CD4-positive, alpha-beta memory T cell (primary cell): ENCODE data around the gene WNT2B. TPM values are rescaled to one million over a fixed set of nuclear protein-coding genes. Genes with fewer than 3 reads are reported as not detected.

Experiments used
- CTCF ChIA-PET: fragments of 350-600 bp; sonication (Branson Sonifier 250); formaldehyde crosslinking; loops from one replicate; lab custom pipeline; 2021; ENCODE audit warnings: inconsistent platforms; ENCODE audit not compliant: partially characterized antibody; lab: Charles Lee
- POLR2A ChIA-PET: fragments of 350-600 bp; sonication (Branson Sonifier 250); formaldehyde crosslinking; loops from one replicate; lab custom pipeline; 2021; ENCODE audit not compliant: partially characterized antibody; lab: Charles Lee
- DNase-seq, 5 donors: peaks; one replicate each; pipeline versions ENCODE4 v3.0.0 to v3.0.0-alpha.2; 2020 to 2022; ENCODE audit warnings: mixed read lengths in 1 of 5
- H3K27ac ChIP-seq: one replicate; pipeline ENCODE4 v1.7.0; 2013; ENCODE audit warnings: low read depth, low read length
- H3K27me3 ChIP-seq: 2 replicates; pipeline ENCODE4 v1.7.0; 2013; ENCODE audit warnings: mild to moderate bottlenecking, low read length, moderate library complexity; ENCODE audit not compliant: insufficient read depth
- H3K36me3 ChIP-seq: 2 replicates; pipeline ENCODE4 v1.7.0; 2013; ENCODE audit warnings: mild to moderate bottlenecking, low read length, moderate library complexity; ENCODE audit not compliant: insufficient read depth
- H3K4me1 ChIP-seq: 2 replicates; pipeline ENCODE4 v1.7.0; 2013; ENCODE audit warnings: mild to moderate bottlenecking, low read length, moderate library complexity; ENCODE audit not compliant: insufficient read depth
- H3K4me3 ChIP-seq, 2 donors: one replicate each; pipeline ENCODE4 v1.7.0; 2013; ENCODE audit warnings: low read length in 2 of 2, mild to moderate bottlenecking in 1 of 2
- H3K9me3 ChIP-seq, 2 donors: one replicate each; pipeline ENCODE4 v1.7.0; 2013; ENCODE audit warnings: low read length in 2 of 2, control low read depth in 1 of 2; ENCODE audit not compliant: control insufficient read depth in 1 of 2
- H3K27ac Mint-ChIP-seq, 7 donors: one replicate each; pipeline ENCODE4 v1.8.0; 2020 to 2021; ENCODE audit warnings: mixed read lengths in 7 of 7, mild to moderate bottlenecking in 6 of 7, inconsistent platforms in 3 of 7, moderate library complexity in 3 of 7
- H3K27me3 Mint-ChIP-seq, 2 donors: one replicate each; pipeline ENCODE4 v1.8.0; 2020 to 2021; ENCODE audit warnings: mixed read lengths in 2 of 2
- H3K36me3 Mint-ChIP-seq, 2 donors: one replicate each; pipeline ENCODE4 v1.8.0; 2020 to 2021; ENCODE audit warnings: mixed read lengths in 2 of 2, inconsistent platforms in 1 of 2, mild to moderate bottlenecking in 1 of 2
- H3K4me1 Mint-ChIP-seq, 4 donors: one replicate each; pipeline ENCODE4 v1.8.0; 2020 to 2021; ENCODE audit warnings: mixed read lengths in 4 of 4, mild to moderate bottlenecking in 1 of 4
- H3K4me3 Mint-ChIP-seq, 8 donors: one replicate each; pipeline ENCODE4 v1.8.0; 2020 to 2021; ENCODE audit warnings: mixed read lengths in 8 of 8, mild to moderate bottlenecking in 7 of 8, moderate library complexity in 6 of 8, inconsistent platforms in 3 of 8
- H3K9me3 Mint-ChIP-seq, 8 donors: one replicate each; pipeline ENCODE4 v1.8.0; 2020 to 2021; ENCODE audit warnings: mixed read lengths in 8 of 8, mild to moderate bottlenecking in 5 of 8, inconsistent platforms in 3 of 8, moderate library complexity in 1 of 8
- intact Hi-C: fragments of 100-400 bp; cut with micrococcal nuclease; formaldehyde crosslinking; loops from one replicate; pipeline ENCODE4 v1.15.1; 2023
- polyA plus RNA-seq, 2 donors: library from polyadenylated mRNA; unstranded; fragments of 300-500 nt; fragmentation: Illumina TruSeq; gene quantifications; one replicate each; pipeline ENCODE4 v1.2.3, GENCODE V29; 2021
- total RNA-seq, 2 experiments: library from RNA; stranded (reverse); gene quantifications; one replicate each; pipeline ENCODE4 v1.2.3, GENCODE V29; 2021

Gene WNT2B
- total and polyA plus RNA-seq, 4 experiments from 2014 or later = 0.21 to 0.91 (median 0.46) TPM

DNA sequence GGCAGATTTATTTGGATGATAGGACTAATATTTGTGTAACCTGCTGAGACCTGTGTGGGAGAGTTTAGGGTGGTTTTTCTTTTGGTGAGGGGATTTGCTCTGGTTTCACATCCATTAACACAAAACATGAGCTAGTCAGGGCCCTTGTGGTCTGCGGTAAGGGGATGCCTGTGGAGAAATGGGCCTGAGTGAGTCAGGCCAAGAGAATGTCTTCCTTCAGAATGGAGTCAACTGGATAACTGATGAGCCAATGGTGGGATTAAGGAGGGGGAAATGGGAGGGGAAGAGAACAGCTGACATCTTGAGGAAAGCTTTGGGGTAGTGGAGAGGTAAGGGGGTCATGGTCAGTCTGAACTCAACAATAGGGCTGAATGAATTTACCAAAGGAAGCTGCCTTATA lies 13.9 kb downstream of the WNT2B start:
- no peak overlapping the region for H3K27ac Mint-ChIP-seq
- H3K27me3 Mint-ChIP-seq = no peaks in the 10 kb centered on the region
- H3K27me3 ChIP-seq = no peaks in the 10 kb centered on the region
- no peaks in the 10 kb centered on the region for H3K4me1 ChIP-seq
- ChIA-PET POLR2A (no interaction called here), CTCF (interaction anchor here (0.8 kb wide), 1 partner anchor 21 kb away, joined by 3 read pairs; no protein-coding TSS in a partner anchor)
- H3K27ac ChIP-seq = no peak overlapping the region
- peaks cover 14 to 19% of the 10 kb centered on the region in 2 donors for H3K36me3 Mint-ChIP-seq
- no peak overlapping the region for H3K4me3 ChIP-seq
- DNase-seq = no peak
- no peaks in the 10 kb centered on the region for H3K4me1 Mint-ChIP-seq
- intact Hi-C loops = no loop called here
- no peaks in the 10 kb centered on the region for H3K9me3 ChIP-seq
- no peak overlapping the region for H3K4me3 Mint-ChIP-seq
- no peaks in the 10 kb centered on the region for H3K9me3 Mint-ChIP-seq
- H3K36me3 ChIP-seq = no peaks in the 10 kb centered on the region

DNA sequence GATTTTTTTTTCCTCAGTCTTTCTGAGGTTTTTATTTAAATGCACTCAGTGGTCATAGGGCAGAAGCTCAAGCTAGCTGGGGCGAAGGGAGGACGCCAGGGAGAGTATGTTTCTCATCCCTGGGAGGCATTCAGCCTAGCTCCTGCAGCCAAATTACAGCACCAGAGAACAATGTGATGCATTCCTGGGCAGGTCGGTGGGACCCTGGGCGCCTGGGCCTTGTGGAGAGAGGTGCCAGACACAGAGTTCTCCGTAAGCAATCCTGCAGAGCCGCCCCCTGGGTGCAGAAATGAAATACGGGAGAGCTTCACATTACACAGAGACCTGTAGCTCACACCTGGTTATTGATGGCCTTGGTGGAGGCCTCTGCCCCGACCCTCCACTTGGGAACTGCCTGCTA lies 15.5 kb downstream of the WNT2B start:
- POLR2A ChIA-PET = no interaction called here
- Mint-ChIP-seq H3K36me3 (peaks cover 21 to 26% of the 10 kb centered on the region in 2 donors), H3K27ac (no peak overlapping the region), H3K4me3 (no peak overlapping the region), H3K27me3 (no peaks in the 10 kb centered on the region), H3K9me3 (no peaks in the 10 kb centered on the region), H3K4me1 (no peaks in the 10 kb centered on the region)
- no peak for DNase-seq
- Histone ChIP-seq H3K9me3 (no peaks in the 10 kb centered on the region), H3K27me3 (no peaks in the 10 kb centered on the region), H3K27ac (no peak overlapping the region), H3K4me3 (no peak overlapping the region), H3K4me1 (no peaks in the 10 kb centered on the region), H3K36me3 (no peaks in the 10 kb centered on the region)
- CTCF ChIA-PET = no interaction called here
- intact Hi-C loops = no loop called here

DNA sequence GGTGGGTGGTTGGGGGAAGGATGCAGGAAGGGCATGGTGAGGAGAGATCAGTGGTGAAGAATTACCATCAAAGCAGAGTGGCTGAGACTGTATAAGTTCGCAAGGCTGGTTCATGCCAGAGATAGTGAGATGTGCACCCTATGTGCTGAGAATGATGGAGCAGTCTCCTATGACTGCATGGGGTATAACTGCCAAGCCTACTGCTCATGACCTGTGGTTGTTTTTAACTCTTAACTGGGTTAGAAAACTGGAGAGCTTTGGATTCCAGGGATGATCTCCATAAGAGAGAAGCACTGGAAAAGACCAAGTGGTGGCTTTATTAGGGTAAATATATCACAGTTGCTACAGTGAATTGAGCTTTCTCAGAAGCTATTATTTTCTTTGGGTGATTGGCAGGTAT lies 16.2 kb downstream of the WNT2B start:
- no peak for DNase-seq
- ChIA-PET POLR2A (no interaction called here), CTCF (no interaction called here)
- Mint-ChIP-seq H3K4me1 (no peaks in the 10 kb centered on the region), H3K27ac (peak overlapping the region in 1 of 7 donors; percentile 3), H3K27me3 (no peaks in the 10 kb centered on the region), H3K36me3 (peaks cover 21 to 26% of the 10 kb centered on the region in 2 donors), H3K9me3 (no peaks in the 10 kb centered on the region), H3K4me3 (no peak overlapping the region)
- no peak overlapping the region for H3K27ac ChIP-seq
- intact Hi-C loops = no loop called here
- H3K4me1 ChIP-seq = no peaks in the 10 kb centered on the region
- H3K9me3 ChIP-seq = no peaks in the 10 kb centered on the region
- H3K36me3 ChIP-seq = no peaks in the 10 kb centered on the region
- H3K4me3 ChIP-seq = no peak overlapping the region
- no peaks in the 10 kb centered on the region for H3K27me3 ChIP-seq

DNA sequence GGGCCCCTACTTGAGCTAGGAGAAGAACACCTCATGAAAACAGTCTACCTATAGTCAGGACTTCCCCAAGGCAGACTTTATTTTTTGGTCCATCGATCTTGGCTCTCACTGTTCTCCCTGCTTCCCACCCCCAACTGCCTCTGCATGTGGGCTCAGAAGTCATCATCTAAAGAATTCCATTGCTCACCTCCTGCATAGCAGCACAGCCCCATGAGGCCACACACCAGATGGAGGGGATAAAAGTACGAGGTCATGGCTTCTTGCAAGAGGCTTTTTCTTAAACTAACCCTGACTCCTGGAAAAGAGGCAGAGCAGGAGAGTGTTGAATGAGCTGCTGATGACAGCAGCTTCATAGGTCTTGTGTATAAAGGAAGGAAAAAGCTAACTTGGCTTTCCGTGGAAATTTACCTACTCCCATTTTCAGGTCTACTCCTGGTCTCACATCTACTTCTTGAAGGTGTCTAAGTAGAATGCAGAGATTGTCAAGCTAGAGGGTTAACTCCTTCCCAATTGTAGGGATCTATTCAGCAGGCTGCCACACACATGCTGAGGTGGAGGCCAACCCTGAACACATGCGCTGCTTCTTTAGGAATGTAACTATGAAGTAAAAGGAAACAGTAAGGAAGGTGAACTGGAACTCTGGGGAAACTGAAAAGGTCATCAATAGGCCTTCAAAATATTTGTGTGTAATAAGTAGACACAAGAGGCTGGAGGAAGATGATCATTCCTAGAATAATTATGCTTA lies 18.7 kb downstream of the WNT2B start:
- no peaks in the 10 kb centered on the region for H3K9me3 Mint-ChIP-seq
- H3K27ac Mint-ChIP-seq = no peak overlapping the region
- Histone ChIP-seq H3K36me3 (no peaks in the 10 kb centered on the region), H3K9me3 (no peaks in the 10 kb centered on the region), H3K27ac (no peak overlapping the region), H3K4me1 (no peaks in the 10 kb centered on the region), H3K4me3 (no peak overlapping the region), H3K27me3 (no peaks in the 10 kb centered on the region)
- H3K4me1 Mint-ChIP-seq = no peaks in the 10 kb centered on the region
- intact Hi-C loops = no loop called here
- no peaks in the 10 kb centered on the region for H3K27me3 Mint-ChIP-seq
- no peak overlapping the region for H3K4me3 Mint-ChIP-seq
- POLR2A ChIA-PET = no interaction called here
- peaks cover 23 to 26% of the 10 kb centered on the region in 2 donors for H3K36me3 Mint-ChIP-seq
- CTCF ChIA-PET = interaction anchor here (1.1 kb wide), 1 partner anchor 26 kb away, joined by 3 read pairs; no protein-coding TSS in a partner anchor
- no peak for DNase-seq

DNA sequence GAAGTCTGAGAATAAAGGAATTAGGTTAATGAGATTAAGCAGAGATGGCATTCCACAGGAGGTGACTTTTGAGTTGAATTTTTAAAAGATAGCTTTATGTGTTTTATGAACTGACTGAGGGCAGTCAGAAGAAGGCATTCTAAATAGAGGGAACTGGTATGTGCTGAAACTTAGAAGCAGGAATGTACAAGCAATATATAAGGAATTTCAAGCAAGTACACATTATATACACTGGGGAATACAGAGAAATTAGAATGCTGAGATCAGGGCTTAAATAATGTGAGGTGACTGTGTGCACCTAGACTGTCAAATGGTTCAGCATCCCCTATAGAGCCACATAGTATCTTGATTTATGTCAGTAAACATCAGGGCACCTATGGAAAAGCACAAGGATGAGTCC lies 19.3 kb downstream of the WNT2B start:
- Mint-ChIP-seq H3K27ac (no peak overlapping the region), H3K4me1 (no peaks in the 10 kb centered on the region), H3K4me3 (no peak overlapping the region), H3K27me3 (no peaks in the 10 kb centered on the region), H3K36me3 (peaks cover 23 to 26% of the 10 kb centered on the region in 2 donors), H3K9me3 (no peaks in the 10 kb centered on the region)
- ChIA-PET POLR2A (no interaction called here), CTCF (interaction anchor here (1.1 kb wide), 1 partner anchor 27 kb away, joined by 3 read pairs; no protein-coding TSS in a partner anchor)
- intact Hi-C loops = no loop called here
- no peaks in the 10 kb centered on the region for H3K9me3 ChIP-seq
- H3K36me3 ChIP-seq = no peaks in the 10 kb centered on the region
- DNase-seq = no peak
- H3K27ac ChIP-seq = no peak overlapping the region
- no peaks in the 10 kb centered on the region for H3K4me1 ChIP-seq
- H3K4me3 ChIP-seq = no peak overlapping the region
- H3K27me3 ChIP-seq = no peaks in the 10 kb centered on the region

DNA sequence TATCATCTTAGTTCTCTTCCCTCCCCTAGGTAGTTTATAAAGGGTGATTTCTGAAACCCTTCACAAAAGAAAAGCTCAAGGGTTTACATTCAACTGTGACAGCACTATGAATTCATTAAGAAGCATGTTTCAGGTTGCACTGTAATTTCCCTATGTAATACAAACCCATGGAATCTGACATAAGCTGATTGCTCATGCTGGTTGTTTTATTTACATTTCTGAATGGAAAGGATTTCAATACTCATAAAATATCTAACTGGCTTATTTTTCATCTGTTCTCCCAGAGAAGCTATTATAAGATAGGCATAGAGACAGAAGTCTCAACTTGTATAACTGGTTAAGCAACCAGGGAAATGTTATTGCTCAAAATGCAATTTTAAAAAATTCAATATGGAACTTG lies 20.5 kb downstream of the WNT2B start:
- Mint-ChIP-seq H3K4me1 (no peaks in the 10 kb centered on the region), H3K9me3 (no peaks in the 10 kb centered on the region), H3K36me3 (peaks cover 29 to 33% of the 10 kb centered on the region in 2 donors), H3K27me3 (no peaks in the 10 kb centered on the region), H3K27ac (no peak overlapping the region), H3K4me3 (no peak overlapping the region)
- H3K36me3 ChIP-seq = no peaks in the 10 kb centered on the region
- no peak for DNase-seq
- H3K4me1 ChIP-seq = no peaks in the 10 kb centered on the region
- intact Hi-C loops = no loop called here
- no peaks in the 10 kb centered on the region for H3K27me3 ChIP-seq
- no peak overlapping the region for H3K4me3 ChIP-seq
- POLR2A ChIA-PET = no interaction called here
- CTCF ChIA-PET = no interaction called here
- no peaks in the 10 kb centered on the region for H3K9me3 ChIP-seq
- no peak overlapping the region for H3K27ac ChIP-seq

DNA sequence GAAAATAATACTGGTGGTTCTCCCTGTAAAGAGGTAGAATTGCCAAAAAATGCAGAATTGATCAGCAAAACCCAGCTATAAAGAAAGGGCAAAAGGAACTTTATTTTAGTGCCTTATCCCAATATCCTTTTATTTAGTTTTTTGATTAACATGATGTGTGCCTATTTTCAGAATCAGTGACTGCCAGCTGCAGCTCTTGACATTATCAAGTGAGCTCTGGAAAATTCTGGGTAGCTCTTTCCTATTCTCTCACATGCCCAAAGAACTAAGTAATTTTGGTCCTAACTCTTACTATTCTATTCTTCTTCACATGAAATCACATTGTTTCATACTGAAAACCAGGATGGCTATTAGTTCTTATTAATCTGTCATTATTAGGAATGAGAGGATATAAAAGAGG lies 22.1 kb downstream of the WNT2B start:
- ChIA-PET CTCF (interaction anchor here (1.9 kb wide), 2 partner anchors 9 to 29 kb away, joined by 5 read pairs; no protein-coding TSS in a partner anchor), POLR2A (no interaction called here)
- Mint-ChIP-seq H3K27ac (no peak overlapping the region), H3K27me3 (no peaks in the 10 kb centered on the region), H3K4me3 (no peak overlapping the region), H3K9me3 (no peaks in the 10 kb centered on the region), H3K4me1 (no peaks in the 10 kb centered on the region), H3K36me3 (peaks cover 24 to 36% of the 10 kb centered on the region in 2 donors)
- Histone ChIP-seq H3K4me1 (no peaks in the 10 kb centered on the region), H3K9me3 (no peaks in the 10 kb centered on the region), H3K4me3 (no peak overlapping the region), H3K27ac (no peak overlapping the region), H3K36me3 (no peaks in the 10 kb centered on the region), H3K27me3 (no peaks in the 10 kb centered on the region)
- DNase-seq = no peak
- intact Hi-C loops = no loop called here
